Nephron (organoid): ENCODE measurements around the gene BARX2.

Experiments
- H3K27ac Mint-ChIP-seq, 3 experiments: 2 replicates each; pipeline ENCODE4 v1.8.0; 2020; ENCODE audit warnings: mixed read lengths in 3 of 3, mild to moderate bottlenecking in 2 of 3, moderate library complexity in 1 of 3
- H3K27me3 Mint-ChIP-seq: 2 replicates; pipeline ENCODE4 v1.8.0; 2021; ENCODE audit warnings: low read depth, mild to moderate bottlenecking, moderate library complexity, mixed read lengths
- H3K36me3 Mint-ChIP-seq: 2 replicates; pipeline ENCODE4 v1.8.0; 2020; ENCODE audit warnings: low read depth, mixed read lengths
- H3K4me1 Mint-ChIP-seq: 2 replicates; pipeline ENCODE4 v1.8.0; 2020; ENCODE audit warnings: mixed read lengths
- H3K4me3 Mint-ChIP-seq, 3 experiments: 2 replicates each; pipeline ENCODE4 v1.8.0; 2020; ENCODE audit warnings: mild to moderate bottlenecking in 3 of 3, mixed read lengths in 3 of 3, moderate library complexity in 2 of 3
- H3K9me3 Mint-ChIP-seq: 2 replicates; pipeline ENCODE4 v1.8.0; 2020; ENCODE audit warnings: mixed read lengths
- TF ChIP-seq, protein P1 (sequence below), 3 experiments: fragments of 200-600 bp; sonication (generic); IDR thresholded peaks; one replicate each; pipeline ENCODE4 v1.5.0; 2021; ENCODE audit warnings: antibody characterized with exemption in 3 of 3; ENCODE audit not compliant: unreplicated experiment in 3 of 3

Gene BARX2

DNA sequence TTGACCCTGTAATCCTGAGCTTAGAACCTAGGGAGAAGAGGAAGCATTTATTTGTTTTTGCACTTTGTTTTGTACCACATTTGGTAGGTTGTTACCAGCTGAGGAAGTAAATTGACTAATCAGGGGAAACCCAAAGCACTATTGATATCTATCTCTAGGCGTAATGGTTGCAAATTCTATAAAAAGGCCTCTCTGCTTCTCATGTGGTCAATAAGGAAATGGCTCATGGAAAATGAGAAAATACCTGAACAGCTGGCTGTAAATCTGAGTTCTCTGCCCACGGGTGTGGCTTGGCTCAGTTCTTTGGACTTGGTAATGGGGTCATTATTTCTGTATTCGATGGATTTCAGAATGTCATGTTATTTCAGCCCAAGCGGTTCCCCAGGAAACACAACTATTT is 42.4 kb downstream of the BARX2 start:
- H3K4me1 Mint-ChIP-seq, result peaks cover 19% of the 10 kb centered on the region
- H3K27me3 Mint-ChIP-seq, result peaks cover 17% of the 10 kb centered on the region

DNA sequence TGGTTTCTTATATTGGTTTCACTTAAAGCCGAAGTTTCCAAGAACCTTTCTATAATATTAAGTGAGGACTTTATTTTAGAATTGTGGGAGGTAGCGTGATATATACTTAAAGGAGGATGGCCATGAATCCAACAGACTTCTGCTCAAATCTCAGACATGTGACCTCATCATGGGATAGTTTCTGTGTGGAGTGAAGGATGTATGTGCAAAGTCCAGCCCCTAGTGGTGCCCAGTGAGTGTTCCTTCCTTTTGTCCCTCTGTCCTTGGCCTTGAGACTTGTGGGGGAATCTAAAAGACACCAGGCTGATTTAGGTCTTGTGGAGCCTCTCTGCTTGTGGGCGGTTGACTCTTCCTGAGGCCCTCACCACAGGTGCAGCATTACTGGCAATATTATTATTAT is 43.7 kb downstream of the BARX2 start:
- Mint-ChIP-seq H3K4me1 (peaks cover 18% of the 10 kb centered on the region), H3K36me3 (no peaks in the 10 kb centered on the region), H3K27ac (no peak overlapping the region), H3K27me3 (peaks cover 25% of the 10 kb centered on the region), H3K9me3 (no peaks in the 10 kb centered on the region), H3K4me3 (no peak overlapping the region)
- TF ChIP-seq, protein P1, sequence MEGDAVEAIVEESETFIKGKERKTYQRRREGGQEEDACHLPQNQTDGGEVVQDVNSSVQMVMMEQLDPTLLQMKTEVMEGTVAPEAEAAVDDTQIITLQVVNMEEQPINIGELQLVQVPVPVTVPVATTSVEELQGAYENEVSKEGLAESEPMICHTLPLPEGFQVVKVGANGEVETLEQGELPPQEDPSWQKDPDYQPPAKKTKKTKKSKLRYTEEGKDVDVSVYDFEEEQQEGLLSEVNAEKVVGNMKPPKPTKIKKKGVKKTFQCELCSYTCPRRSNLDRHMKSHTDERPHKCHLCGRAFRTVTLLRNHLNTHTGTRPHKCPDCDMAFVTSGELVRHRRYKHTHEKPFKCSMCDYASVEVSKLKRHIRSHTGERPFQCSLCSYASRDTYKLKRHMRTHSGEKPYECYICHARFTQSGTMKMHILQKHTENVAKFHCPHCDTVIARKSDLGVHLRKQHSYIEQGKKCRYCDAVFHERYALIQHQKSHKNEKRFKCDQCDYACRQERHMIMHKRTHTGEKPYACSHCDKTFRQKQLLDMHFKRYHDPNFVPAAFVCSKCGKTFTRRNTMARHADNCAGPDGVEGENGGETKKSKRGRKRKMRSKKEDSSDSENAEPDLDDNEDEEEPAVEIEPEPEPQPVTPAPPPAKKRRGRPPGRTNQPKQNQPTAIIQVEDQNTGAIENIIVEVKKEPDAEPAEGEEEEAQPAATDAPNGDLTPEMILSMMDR (IDR thresholded peaks at IDR 0.05; ENCODE audit: unreplicated experiment in 3 of 3), result no peak

More for the DNA sequence above, 42.4 kb downstream of the BARX2 start:
- Mint-ChIP-seq H3K4me3 (no peak overlapping the region), H3K36me3 (no peaks in the 10 kb centered on the region), H3K27ac (no peak overlapping the region), H3K9me3 (no peaks in the 10 kb centered on the region)
- TF ChIP-seq, protein P1 (IDR thresholded peaks at IDR 0.05; ENCODE audit: unreplicated experiment in 3 of 3), result no peak

DNA sequence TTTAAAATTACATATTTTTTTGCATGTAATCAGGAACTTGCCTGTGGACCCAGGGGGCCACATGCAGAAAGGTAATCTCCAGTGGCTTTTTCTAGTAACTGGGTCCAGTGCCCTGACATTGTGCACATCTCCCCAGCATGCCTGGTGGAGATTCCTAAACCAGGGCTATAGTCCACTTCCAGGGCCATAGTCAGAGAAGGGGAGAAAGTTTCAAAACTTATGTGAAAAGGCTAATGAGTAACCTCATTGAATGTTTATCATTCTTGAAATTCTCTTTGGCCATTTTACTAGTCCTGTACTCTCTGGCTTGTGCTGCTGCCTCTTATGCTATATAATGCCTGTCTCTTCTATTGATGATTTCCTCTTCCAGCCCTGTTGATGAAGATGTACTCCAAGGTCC is 47.8 kb downstream of the BARX2 start:
- TF ChIP-seq, protein P1 (IDR thresholded peaks at IDR 0.05; ENCODE audit: unreplicated experiment in 3 of 3), result no peak
- Mint-ChIP-seq H3K4me1 (peaks cover 38% of the 10 kb centered on the region), H3K4me3 (no peak overlapping the region), H3K36me3 (no peaks in the 10 kb centered on the region), H3K9me3 (no peaks in the 10 kb centered on the region), H3K27me3 (peaks cover 43% of the 10 kb centered on the region), H3K27ac (no peak overlapping the region)

DNA sequence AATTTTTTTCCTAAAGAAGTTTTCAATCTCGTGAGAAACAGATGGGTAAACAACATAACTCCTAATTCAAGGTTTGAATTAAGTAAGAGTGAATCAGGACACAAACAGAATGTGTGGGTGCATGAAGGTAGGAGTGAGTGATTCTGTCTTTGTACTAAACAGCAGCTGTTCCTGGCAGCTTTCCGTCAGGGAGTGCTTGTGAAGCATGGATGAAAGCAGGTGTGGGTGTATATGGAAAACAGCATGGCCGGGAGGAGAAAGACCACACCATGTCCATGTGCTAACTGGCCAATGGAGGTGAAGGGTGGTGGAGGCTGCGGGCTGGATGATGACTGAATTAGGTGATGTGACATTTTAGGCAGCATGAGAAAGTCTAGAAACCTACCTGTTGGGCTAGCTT is 49.6 kb downstream of the BARX2 start:
- TF ChIP-seq, protein P1 (IDR thresholded peaks at IDR 0.05; ENCODE audit: unreplicated experiment in 3 of 3), result no peak
- H3K27ac Mint-ChIP-seq, result peak overlapping the region in 2 of 3 experiments; percentile 0 to 10
- no peaks in the 10 kb centered on the region for H3K9me3 Mint-ChIP-seq
- peaks cover 43% of the 10 kb centered on the region for H3K4me1 Mint-ChIP-seq
- H3K27me3 Mint-ChIP-seq, result peaks cover 40% of the 10 kb centered on the region
- H3K36me3 Mint-ChIP-seq, result no peaks in the 10 kb centered on the region
- H3K4me3 Mint-ChIP-seq, result no peak overlapping the region

DNA sequence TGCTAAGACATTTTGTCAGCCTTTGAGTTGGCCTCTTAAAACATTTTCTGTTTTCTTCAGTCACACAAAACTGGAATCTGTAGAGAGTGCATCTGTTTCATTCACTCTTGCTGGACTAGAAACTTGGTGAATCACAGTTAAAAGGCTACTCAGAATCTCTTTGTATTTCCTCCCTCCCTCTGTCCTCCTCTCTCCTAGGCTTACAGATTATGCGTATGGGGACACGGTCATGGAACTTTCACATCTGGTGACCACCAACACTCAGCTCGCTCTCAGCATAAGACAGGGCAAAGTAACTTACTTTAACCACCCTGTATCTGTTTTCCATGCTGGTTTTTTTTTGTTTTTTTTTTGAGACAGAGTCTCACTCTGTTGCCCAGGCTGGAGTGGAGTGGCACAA is 50.4 kb downstream of the BARX2 start:
- H3K4me1 Mint-ChIP-seq, result peaks cover 43% of the 10 kb centered on the region
- H3K36me3 Mint-ChIP-seq, result peaks cover 2% of the 10 kb centered on the region
- peaks cover 5% of the 10 kb centered on the region for H3K9me3 Mint-ChIP-seq
- TF ChIP-seq, protein P1 (IDR thresholded peaks at IDR 0.05; ENCODE audit: unreplicated experiment in 3 of 3), result no peak
- H3K27me3 Mint-ChIP-seq, result peaks cover 40% of the 10 kb centered on the region
- no peak overlapping the region for H3K4me3 Mint-ChIP-seq
- peak overlapping the region in 1 of 3 experiments; percentile 8 for H3K27ac Mint-ChIP-seq

DNA sequence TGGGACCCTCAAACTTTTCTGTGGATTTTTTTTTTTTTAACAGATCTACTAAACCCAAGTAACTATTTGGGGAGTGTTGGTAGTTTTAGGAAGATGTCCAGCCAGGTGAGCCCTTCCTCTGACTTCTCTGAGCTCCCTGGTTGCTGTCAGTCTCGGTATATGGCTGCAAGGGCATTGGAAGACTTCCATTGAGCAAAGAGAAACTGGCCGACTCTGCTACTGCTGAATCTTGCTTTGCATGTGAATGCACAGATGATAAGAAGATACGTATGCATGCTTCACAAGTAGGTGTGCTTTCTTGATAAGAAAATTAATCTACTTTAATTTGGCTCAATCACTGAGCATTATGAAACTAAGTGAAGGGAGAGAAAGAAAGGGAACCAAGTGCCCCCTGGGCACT is 51.1 kb downstream of the BARX2 start:
- Mint-ChIP-seq H3K27ac (peak overlapping the region in 1 of 3 experiments; percentile 74), H3K36me3 (peaks cover 6% of the 10 kb centered on the region), H3K4me3 (no peak overlapping the region), H3K27me3 (peaks cover 35% of the 10 kb centered on the region), H3K9me3 (peaks cover 10% of the 10 kb centered on the region), H3K4me1 (peaks cover 43% of the 10 kb centered on the region)
- TF ChIP-seq, protein P1 (IDR thresholded peaks at IDR 0.05; ENCODE audit: unreplicated experiment in 3 of 3), result no peak
